HCT116 (cell line): ENCODE results near the gene EMX1. TPM values are rescaled to one million over a fixed set of nuclear protein-coding genes. Genes with fewer than 3 reads are reported as not detected.

Experiments used
- ATAC-seq: fragments of 200-7000 bp; cut with Tn5 transposase; 2 replicates; pipeline ENCODE4 v1.9.1; 2020; ENCODE audit warnings: mild to moderate bottlenecking, moderate library complexity
- BruUV-seq: library from RNA; stranded (reverse); fragments of 400-500 nt; replicated peaks from 2 replicates; lab custom pipeline; 2021; lab: Mats Ljungman, UMichigan
- CTCF ChIA-PET: fragments of 300-600 bp; sonication (Branson Sonifier 250); formaldehyde crosslinking; loops from one replicate; lab custom pipeline; 2021; ENCODE audit warnings: antibody characterized with exemption; lab: Charles Lee
- POLR2A ChIA-PET: fragments of 300-600, 350-600 bp; sonication (Branson Sonifier 250); formaldehyde crosslinking; loops from one replicate; lab custom pipeline; 2021; ENCODE audit warnings: antibody characterized with exemption; lab: Charles Lee
- RAD21 ChIA-PET, 2 experiments: fragments of 300-600 bp; sonication (Branson Sonifier 250); formaldehyde crosslinking; loops; one replicate each; lab custom pipeline; 2023; ENCODE audit warnings: low total read pairs in 2 of 2; ENCODE audit not compliant: uncharacterized antibody in 2 of 2, unreplicated experiment in 2 of 2, low non-redundant PET in 1 of 2; lab: Charles Lee
- DNase-seq: peaks from one replicate; pipeline ENCODE4 v3.0.0-alpha.2; 2010; ENCODE audit warnings: low read depth, low spot score
- H2AFZ ChIP-seq: fragments of 200-600 bp; shearing (Covaris generic), sonication (generic); 2 replicates; pipeline ENCODE4 v1.6.1; 2017; ENCODE audit warnings: low read depth, mixed run types, mixed read lengths, antibody characterized with exemption, low read length; ENCODE audit not compliant: poor library complexity, severe bottlenecking
- H3K27ac ChIP-seq: 2 replicates; pipeline ENCODE4 v1.5.1; 2012; ENCODE audit warnings: low read depth, low read length
- H3K27me3 ChIP-seq: fragments of 200-600 bp; sonication (generic); 2 replicates; pipeline ENCODE4 v1.6.1; 2016; ENCODE audit warnings: mixed run types, low read length, mixed read lengths; ENCODE audit not compliant: insufficient read depth
- H3K36me3 ChIP-seq, 2 experiments: fragments of 200-500 bp in 1 of 2; fragments of 200-600 bp in 1 of 2; sonication (Bioruptor generic) in 1 of 2; sonication (generic) in 1 of 2; 2 replicates each; pipeline versions ENCODE4 v1.5.1 to v1.6.1; 2014 to 2016; ENCODE audit warnings: low read length in 2 of 2, inconsistent platforms in 1 of 2, mixed read lengths in 1 of 2, mixed run types in 1 of 2; ENCODE audit not compliant: insufficient read depth in 2 of 2, control insufficient read depth in 1 of 2
- H3K4me1 ChIP-seq, 2 experiments: fragments of 200-600 bp in 1 of 2; sonication (generic) in 1 of 2; 2 replicates each; pipeline versions ENCODE4 v1.5.1 to v1.6.1; 2012 to 2017; ENCODE audit warnings: low read length in 2 of 2, inconsistent platforms in 1 of 2, mild to moderate bottlenecking in 1 of 2, mixed read lengths in 1 of 2, mixed run types in 1 of 2, moderate library complexity in 1 of 2; ENCODE audit not compliant: insufficient read depth in 2 of 2, control insufficient read depth in 1 of 2
- H3K4me2 ChIP-seq: fragments of 200-600 bp; sonication (generic); 2 replicates; pipeline ENCODE4 v1.6.1; 2017; ENCODE audit warnings: mixed run types, low read length, mixed read lengths
- H3K4me3 ChIP-seq, 2 experiments: fragments of 200-600 bp in 1 of 2; sonication (generic) in 1 of 2; replicated peaks in 1 of 2; 2 replicates each; pipeline ENCODE4 v1.5.1; 2011 to 2016; ENCODE audit warnings: low read length in 2 of 2, control low read depth in 1 of 2, low read depth in 1 of 2, mild to moderate bottlenecking in 1 of 2, mixed read lengths in 1 of 2, mixed run types in 1 of 2
- H3K79me2 ChIP-seq: fragments of 200-600 bp; sonication (generic); 2 replicates; pipeline ENCODE4 v1.6.1; 2017; ENCODE audit warnings: mild to moderate bottlenecking, mixed run types, low read length, moderate library complexity, mixed read lengths; ENCODE audit not compliant: insufficient read depth
- H3K9ac ChIP-seq: fragments of 200-600 bp; sonication (generic); 2 replicates; pipeline ENCODE4 v1.6.1; 2016; ENCODE audit warnings: low read length, mixed read lengths
- H3K9me2 ChIP-seq: fragments of 200-600 bp; sonication (generic), shearing (Covaris generic); 2 replicates; pipeline ENCODE4 v1.6.1; 2017; ENCODE audit warnings: mixed run types, mild to moderate bottlenecking, moderate library complexity; ENCODE audit not compliant: insufficient read depth
- H3K9me3 ChIP-seq, 2 experiments: fragments of 200-500 bp in 1 of 2; fragments of 200-600 bp in 1 of 2; sonication (Bioruptor generic) in 1 of 2; sonication (generic) in 1 of 2; 2 replicates each; pipeline ENCODE4 v1.6.1; 2014 to 2017; ENCODE audit warnings: low read length in 2 of 2, mixed read lengths in 2 of 2, inconsistent platforms in 1 of 2, low read depth in 1 of 2, mild to moderate bottlenecking in 1 of 2, mixed run types in 1 of 2, moderate library complexity in 1 of 2; ENCODE audit not compliant: control insufficient read depth in 1 of 2, insufficient read depth in 1 of 2
- H4K20me1 ChIP-seq: fragments of 200-600 bp; sonication (generic), shearing (Covaris generic); 2 replicates; pipeline ENCODE4 v1.6.1; 2017; ENCODE audit warnings: mixed run types, mild to moderate bottlenecking, moderate library complexity; ENCODE audit not compliant: insufficient read depth
- CEBPB ChIP-seq: IDR thresholded peaks from 2 replicates; pipeline ENCODE4 v1.6.1; 2012; ENCODE audit warnings: low read depth
- EZH2 ChIP-seq: fragments of 200-600 bp; sonication (generic); IDR thresholded peaks from 2 replicates; pipeline ENCODE4 v1.6.1; 2017; ENCODE audit warnings: antibody characterized with exemption, mixed run types
- EZH2phosphoT487 ChIP-seq: fragments of 200-600 bp; IDR thresholded peaks from 2 replicates; pipeline ENCODE4 v1.6.1; 2018; ENCODE audit warnings: antibody characterized with exemption, borderline replicate concordance
- FOSL1 ChIP-seq: IDR thresholded peaks from 2 replicates; pipeline ENCODE4 v1.6.1; 2012; ENCODE audit warnings: low read depth
- POLR2A ChIP-seq: IDR thresholded peaks from 2 replicates; pipeline ENCODE4 v1.7.0; 2011; ENCODE audit warnings: borderline replicate concordance; ENCODE audit not compliant: insufficient read depth, insufficient read length; ENCODE audit errors: extremely low read depth
- POLR2AphosphoS5 ChIP-seq: IDR thresholded peaks from 2 replicates; pipeline ENCODE4 v1.6.1; 2011; ENCODE audit warnings: mild to moderate bottlenecking, low read depth, low read length, moderate library complexity
- SIN3A ChIP-seq: IDR thresholded peaks from 2 replicates; pipeline ENCODE4 v1.6.1; 2012; ENCODE audit warnings: low read depth
- SP1 ChIP-seq: IDR thresholded peaks from 2 replicates; pipeline ENCODE4 v1.6.1; 2012; ENCODE audit warnings: low read depth
- SRF ChIP-seq: IDR thresholded peaks from 2 replicates; pipeline ENCODE4 v1.6.1; 2012; ENCODE audit warnings: low read depth
- TCF7L2 ChIP-seq: IDR thresholded peaks from 2 replicates; pipeline ENCODE4 v1.7.0; 2011; ENCODE audit warnings: borderline replicate concordance, inconsistent platforms; ENCODE audit not compliant: insufficient read depth, insufficient read length; ENCODE audit errors: extremely low read depth
- YY1 ChIP-seq: IDR thresholded peaks from 2 replicates; pipeline ENCODE4 v1.6.1; 2011; ENCODE audit warnings: low read length, low read depth, moderate library complexity, mild to moderate bottlenecking; ENCODE audit not compliant: insufficient replicate concordance; ENCODE audit errors: extremely low read depth
- ZFX ChIP-seq: fragments of 450-650 bp; IDR thresholded peaks from 2 replicates; pipeline ENCODE4 v1.6.1; 2017
- intact Hi-C: fragments of 100-400 bp; cut with micrococcal nuclease; formaldehyde crosslinking; loops from 2 replicates; pipeline ENCODE4 v1.10.0; 2022
- total RNA-seq: library from RNA; stranded (reverse); gene quantifications from one replicate; pipeline ENCODE4 v1.2.1, GENCODE V29; 2021; ENCODE audit not compliant: unreplicated experiment
- TF ChIP-seq, protein P1 (sequence below): IDR thresholded peaks from 2 replicates; pipeline ENCODE4 v1.6.1; 2011; ENCODE audit warnings: mild to moderate bottlenecking, low read length, moderate library complexity; ENCODE audit not compliant: insufficient replicate concordance; ENCODE audit errors: extremely low read depth
- TF ChIP-seq, protein P2 (sequence below): IDR thresholded peaks from 2 replicates; pipeline ENCODE4 v1.6.1; 2012
- TF ChIP-seq, protein P3 (sequence below): IDR thresholded peaks from 2 replicates; pipeline ENCODE4 v1.6.1; 2012
- TF ChIP-seq, protein P4 (sequence below), 3 experiments: fragments of 200-600 bp in 1 of 3; sonication (generic) in 1 of 3; IDR thresholded peaks in 2 of 3; conservative IDR thresholded peaks in 1 of 3; 2 replicates each; pipeline ENCODE4 v1.5.1; 2012 to 2017; ENCODE audit warnings: low read depth in 2 of 3, low read length in 2 of 3, antibody characterized with exemption in 1 of 3, borderline replicate concordance in 1 of 3, control low read depth in 1 of 3, mild to moderate bottlenecking in 1 of 3, mixed read lengths in 1 of 3, mixed run types in 1 of 3, moderate library complexity in 1 of 3; ENCODE audit not compliant: insufficient read depth in 1 of 3

Gene EMX1
- total RNA-seq, 1 experiment from 2014 or later: 3.1 TPM

DNA sequence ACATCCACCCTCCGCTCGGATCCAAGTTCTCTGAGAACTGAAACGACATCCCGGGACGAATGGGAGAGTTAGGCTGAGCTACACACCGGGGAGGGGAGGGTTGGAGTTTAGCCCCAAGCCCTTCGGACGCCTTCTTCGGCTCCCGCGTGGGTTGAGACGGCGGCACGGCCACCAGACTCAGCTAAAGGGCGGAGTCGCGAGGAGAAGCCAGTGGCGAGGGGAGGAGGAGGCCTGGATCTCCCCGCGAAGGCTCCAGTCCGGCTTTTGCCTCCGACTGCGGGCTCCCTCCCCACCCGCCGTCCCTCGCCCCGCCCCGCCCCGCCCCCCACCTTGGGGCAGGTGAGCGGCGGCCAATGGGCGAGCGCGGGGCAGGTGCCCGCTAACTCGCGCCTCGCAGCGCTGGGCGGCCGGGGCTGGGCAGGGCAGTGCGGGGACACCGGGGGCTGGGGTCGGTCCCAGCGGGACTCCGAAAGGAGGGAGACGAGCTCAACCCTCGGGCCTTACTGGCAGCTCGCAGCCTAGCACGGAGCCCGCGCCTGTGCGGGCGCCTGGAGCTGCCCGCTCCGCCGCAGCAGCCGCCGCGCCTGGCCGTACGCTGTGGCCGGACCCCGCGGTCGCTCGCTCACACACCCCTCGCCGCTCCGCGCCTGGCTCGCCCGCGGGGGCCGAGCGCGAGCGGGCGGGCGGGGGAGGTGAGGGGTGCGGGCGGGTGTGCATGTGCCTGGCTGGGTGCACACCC, at the start of gene EMX1 (continued):
- TF ChIP-seq, protein P1, sequence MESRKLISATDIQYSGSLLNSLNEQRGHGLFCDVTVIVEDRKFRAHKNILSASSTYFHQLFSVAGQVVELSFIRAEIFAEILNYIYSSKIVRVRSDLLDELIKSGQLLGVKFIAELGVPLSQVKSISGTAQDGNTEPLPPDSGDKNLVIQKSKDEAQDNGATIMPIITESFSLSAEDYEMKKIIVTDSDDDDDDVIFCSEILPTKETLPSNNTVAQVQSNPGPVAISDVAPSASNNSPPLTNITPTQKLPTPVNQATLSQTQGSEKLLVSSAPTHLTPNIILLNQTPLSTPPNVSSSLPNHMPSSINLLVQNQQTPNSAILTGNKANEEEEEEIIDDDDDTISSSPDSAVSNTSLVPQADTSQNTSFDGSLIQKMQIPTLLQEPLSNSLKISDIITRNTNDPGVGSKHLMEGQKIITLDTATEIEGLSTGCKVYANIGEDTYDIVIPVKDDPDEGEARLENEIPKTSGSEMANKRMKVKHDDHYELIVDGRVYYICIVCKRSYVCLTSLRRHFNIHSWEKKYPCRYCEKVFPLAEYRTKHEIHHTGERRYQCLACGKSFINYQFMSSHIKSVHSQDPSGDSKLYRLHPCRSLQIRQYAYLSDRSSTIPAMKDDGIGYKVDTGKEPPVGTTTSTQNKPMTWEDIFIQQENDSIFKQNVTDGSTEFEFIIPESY: no peak
- TF ChIP-seq ZFX: no peak

DNA sequence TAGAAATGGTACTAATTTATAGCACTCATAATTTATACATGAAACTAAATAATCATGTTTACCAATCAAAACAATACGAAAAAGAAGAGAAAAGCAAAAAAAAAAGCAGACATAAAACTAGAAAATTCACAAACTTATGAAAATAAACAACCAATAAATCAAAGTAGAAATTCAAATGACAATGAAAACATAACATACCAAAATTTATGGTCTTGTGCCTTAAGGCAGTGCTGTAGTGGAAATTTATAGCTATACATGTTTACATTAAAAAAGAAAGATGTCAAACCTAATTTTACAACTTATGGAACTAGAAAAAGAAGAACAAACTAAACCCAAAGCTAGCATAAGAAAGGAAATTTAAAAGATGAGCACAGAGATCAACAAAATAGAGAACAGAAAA, 46.3 kb upstream of the EMX1 start:
- no peak for DNase-seq
- BruUV-seq: no TSS peak
- RAD21 ChIA-PET: no interaction called here
- Histone ChIP-seq H3K4me3 (no peak overlapping the region), H3K4me1 (no peaks in the 10 kb centered on the region), H3K27ac (no peak overlapping the region), H4K20me1 (no peaks in the 10 kb centered on the region), H3K9ac (no peak overlapping the region), H3K4me2 (no peak overlapping the region), H3K9me2 (no peaks in the 10 kb centered on the region), H3K9me3 (no peaks in the 10 kb centered on the region), H3K27me3 (no peaks in the 10 kb centered on the region), H3K79me2 (no peaks in the 10 kb centered on the region), H2AFZ (no peak overlapping the region), H3K36me3 (no peaks in the 10 kb centered on the region)
- ATAC-seq: no peak
- CTCF ChIA-PET: interaction anchor here (0.7 kb wide), 1 partner anchor 8 kb away, joined by 4 read pairs; no protein-coding TSS in a partner anchor
- intact Hi-C loops: no loop called here
- no peak for TF ChIP-seq CEBPB
- TF ChIP-seq, protein P2, sequence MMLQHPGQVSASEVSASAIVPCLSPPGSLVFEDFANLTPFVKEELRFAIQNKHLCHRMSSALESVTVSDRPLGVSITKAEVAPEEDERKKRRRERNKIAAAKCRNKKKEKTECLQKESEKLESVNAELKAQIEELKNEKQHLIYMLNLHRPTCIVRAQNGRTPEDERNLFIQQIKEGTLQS: no peak
- TF ChIP-seq SIN3A: no peak
- TF ChIP-seq, protein P3, sequence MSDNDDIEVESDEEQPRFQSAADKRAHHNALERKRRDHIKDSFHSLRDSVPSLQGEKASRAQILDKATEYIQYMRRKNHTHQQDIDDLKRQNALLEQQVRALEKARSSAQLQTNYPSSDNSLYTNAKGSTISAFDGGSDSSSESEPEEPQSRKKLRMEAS: no peak
- no peak for TF ChIP-seq SP1
- TF ChIP-seq EZH2: no peak
- TF ChIP-seq YY1: no peak
- no peak for TF ChIP-seq TCF7L2
- TF ChIP-seq POLR2A: no peak
- no peak for TF ChIP-seq SRF
- TF ChIP-seq FOSL1: no peak
- TF ChIP-seq, protein P4, sequence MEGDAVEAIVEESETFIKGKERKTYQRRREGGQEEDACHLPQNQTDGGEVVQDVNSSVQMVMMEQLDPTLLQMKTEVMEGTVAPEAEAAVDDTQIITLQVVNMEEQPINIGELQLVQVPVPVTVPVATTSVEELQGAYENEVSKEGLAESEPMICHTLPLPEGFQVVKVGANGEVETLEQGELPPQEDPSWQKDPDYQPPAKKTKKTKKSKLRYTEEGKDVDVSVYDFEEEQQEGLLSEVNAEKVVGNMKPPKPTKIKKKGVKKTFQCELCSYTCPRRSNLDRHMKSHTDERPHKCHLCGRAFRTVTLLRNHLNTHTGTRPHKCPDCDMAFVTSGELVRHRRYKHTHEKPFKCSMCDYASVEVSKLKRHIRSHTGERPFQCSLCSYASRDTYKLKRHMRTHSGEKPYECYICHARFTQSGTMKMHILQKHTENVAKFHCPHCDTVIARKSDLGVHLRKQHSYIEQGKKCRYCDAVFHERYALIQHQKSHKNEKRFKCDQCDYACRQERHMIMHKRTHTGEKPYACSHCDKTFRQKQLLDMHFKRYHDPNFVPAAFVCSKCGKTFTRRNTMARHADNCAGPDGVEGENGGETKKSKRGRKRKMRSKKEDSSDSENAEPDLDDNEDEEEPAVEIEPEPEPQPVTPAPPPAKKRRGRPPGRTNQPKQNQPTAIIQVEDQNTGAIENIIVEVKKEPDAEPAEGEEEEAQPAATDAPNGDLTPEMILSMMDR (IDR thresholded peaks at IDR 0.05 in 2 of 3, conservative IDR thresholded peaks at IDR 0.05 in 1 of 3; ENCODE audit: borderline replicate concordance in 1 of 3, insufficient read depth in 1 of 3, low read depth in 2 of 3, low read length in 2 of 3): no peak
- TF ChIP-seq ZFX: no peak
- TF ChIP-seq EZH2phosphoT487: no peak
- TF ChIP-seq POLR2AphosphoS5: no peak
- POLR2A ChIA-PET: no interaction called here
